ENCODE measurements around the gene OR4F15.
"Not testable (repeated sequence)": the region's sequence is repeated elsewhere in the genome, so short reads cannot be mapped to it uniquely, and the experiment has no call there.

OR4F15 gene

GRCh38 chr15:101811902-101812301 is at the start of gene OR4F15:
Gene OR4F15, plus strand, starts transcription at chr15:101812202. Its CDS starts 5,985 bp downstream, at chr15:101818187.
- DNase-seq, result no peak

GRCh38 chr15:101764669-101765339 is 47.2 kb upstream of the OR4F15 start:
- DNase-seq, result not testable (repeated sequence)

DNA sequence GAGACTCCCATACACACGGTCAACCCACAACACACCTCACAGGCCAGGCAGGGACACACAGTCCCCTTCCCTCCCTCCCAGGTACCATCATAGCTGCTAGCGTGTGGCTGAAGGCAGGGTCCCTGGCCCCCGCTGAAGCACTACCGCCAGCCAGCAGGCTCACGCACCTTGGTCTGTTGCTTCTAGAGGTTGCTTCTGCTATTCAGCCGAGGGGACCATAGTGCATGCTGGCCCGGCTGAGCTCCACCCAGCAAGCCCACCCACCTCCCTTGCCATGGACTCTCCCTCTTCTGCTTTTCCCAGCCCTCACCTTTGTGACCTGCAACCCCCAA is 46.7 kb upstream of the OR4F15 start:
- DNase-seq, result not testable (repeated sequence)

GRCh38 chr15:101765772-101766456 is 46.1 kb upstream of the OR4F15 start:
- DNase-seq, result no peak

- not testable (repeated sequence) for DNase-seq
Measured at GRCh38 chr15:101767083-101767640, 44.8 kb upstream of the OR4F15 start.

GRCh38 chr15:101772921-101773320 is 39.1 kb upstream of the OR4F15 start:
- no peak for DNase-seq

GRCh38 chr15:101773496-101774100 is 38.4 kb upstream of the OR4F15 start:
- DNase-seq, result no peak

- DNase-seq, result no peak
Measured at GRCh38 chr15:101775136-101775535, 36.9 kb upstream of the OR4F15 start.

DNA sequence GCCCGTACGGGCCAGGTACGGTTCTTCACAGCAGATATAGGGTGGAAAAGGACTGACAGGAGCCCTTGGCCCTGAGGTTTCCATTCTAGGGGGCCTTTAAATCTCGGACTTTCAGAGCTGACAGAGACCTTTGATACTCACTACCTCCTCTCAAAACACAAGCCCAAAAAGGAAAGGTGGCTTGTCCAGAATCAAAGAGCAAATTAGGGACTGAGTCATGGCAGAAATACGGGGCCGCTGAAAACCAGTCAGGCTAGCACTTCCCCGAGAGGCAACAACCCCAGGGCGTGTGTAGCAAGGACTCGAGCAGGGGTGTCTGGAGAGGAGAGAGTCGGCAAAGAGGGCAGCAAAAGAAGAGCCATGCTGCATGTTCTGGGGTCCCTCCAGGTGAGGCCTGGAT is 33.4 kb upstream of the OR4F15 start:
- not testable (repeated sequence) for DNase-seq

- DNase-seq, result not testable (repeated sequence)
Measured at GRCh38 chr15:101780225-101780624, 31.8 kb upstream of the OR4F15 start.

- no peak for DNase-seq
Measured at GRCh38 chr15:101781928-101782327, 30.1 kb upstream of the OR4F15 start.

- no peak for DNase-seq
Measured at GRCh38 chr15:101784644-101785043, 27.4 kb upstream of the OR4F15 start.

GRCh38 chr15:101786422-101786821 is 25.6 kb upstream of the OR4F15 start:
- not testable (repeated sequence) for DNase-seq

DNA sequence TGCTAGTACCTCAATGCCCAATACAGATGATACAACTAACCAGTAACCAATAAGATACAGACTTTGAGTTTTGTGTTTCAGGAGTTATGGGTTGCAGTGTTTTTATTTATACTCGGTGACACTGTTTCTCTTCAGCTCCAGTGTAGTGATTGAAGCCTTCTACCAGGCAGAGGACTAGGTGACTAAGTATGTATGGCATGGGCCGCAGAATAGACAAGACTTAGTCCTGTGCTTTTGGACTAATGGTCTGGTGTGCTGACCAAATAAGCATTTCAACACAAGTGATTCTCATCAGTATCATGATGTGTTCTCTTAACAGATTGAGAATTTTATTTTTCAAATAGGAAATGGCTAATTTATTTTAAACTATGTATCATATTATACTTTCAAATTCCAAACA is 24.0 kb upstream of the OR4F15 start:
- DNase-seq, result not testable (repeated sequence)

GRCh38 chr15:101788503-101789269 is 23.3 kb upstream of the OR4F15 start:
- not testable (repeated sequence) for DNase-seq

GRCh38 chr15:101790748-101791147 is 21.3 kb upstream of the OR4F15 start:
- not testable (repeated sequence) for DNase-seq

DNA sequence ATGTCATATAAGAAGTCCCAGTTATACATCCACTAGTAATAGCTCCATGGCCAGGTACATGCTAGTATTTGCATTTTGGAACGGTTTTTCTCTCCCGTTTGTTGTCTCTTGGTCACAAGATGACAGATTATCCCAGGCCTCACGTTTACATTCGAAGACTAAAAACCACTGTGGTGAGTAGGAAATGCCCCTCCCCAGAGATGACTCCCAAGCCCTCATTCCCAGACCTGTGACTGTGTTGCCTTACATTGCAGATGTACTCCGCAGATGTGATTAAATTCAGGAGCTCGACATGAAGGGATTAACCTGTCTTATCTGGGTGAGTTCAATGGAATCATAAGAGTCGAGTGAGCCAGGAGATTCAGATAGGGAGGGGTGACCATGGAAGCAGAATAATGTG is 18.0 kb upstream of the OR4F15 start:
- not testable (repeated sequence) for DNase-seq

DNA sequence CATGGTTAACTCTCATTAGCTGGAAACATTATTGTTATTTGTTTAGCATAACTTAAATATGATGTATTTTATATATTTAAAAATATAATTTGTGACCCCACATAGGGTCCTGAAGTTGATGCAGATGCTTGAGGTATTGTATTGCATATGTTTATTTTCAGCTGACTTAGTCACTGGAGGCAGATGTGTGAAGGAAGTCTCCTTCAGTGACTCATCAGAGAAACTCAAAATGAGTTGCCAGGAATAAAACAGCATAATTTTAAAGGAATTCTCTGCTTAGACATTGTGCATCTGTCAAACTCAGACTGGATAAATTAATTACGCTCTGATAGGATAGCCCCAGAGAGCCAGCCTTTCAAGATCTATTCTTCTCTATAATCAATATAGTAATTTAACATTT is 16.5 kb upstream of the OR4F15 start:
- DNase-seq, result no peak

DNA sequence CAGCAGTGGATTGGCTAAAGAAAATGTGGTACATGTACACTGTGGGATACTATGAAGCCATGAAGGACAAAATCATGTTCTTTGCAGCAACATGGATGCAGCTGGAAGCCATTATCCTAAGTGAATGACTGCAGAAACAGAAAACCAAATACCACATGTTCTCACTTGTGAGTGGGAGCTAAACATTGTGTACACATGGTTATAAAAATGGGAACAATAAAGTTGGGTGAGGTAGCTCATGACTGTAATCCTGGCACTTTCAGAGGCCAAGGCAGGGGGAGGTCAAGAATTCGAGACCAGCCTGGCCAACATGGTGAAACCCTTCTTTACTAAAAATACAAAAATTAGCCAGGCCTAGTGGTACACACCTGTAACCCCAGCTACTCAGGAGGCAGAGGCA is 12.3 kb upstream of the OR4F15 start:
- DNase-seq, result no peak

GRCh38 chr15:101801048-101801447 is 11.0 kb upstream of the OR4F15 start:
- no peak for DNase-seq

- DNase-seq, result no peak
Measured at GRCh38 chr15:101803209-101803608, 8.8 kb upstream of the OR4F15 start, which contains the start of gene OR4F6. Gene OR4F6, plus strand, starts transcription at chr15:101803509. Its CDS starts 2,211 bp downstream, at chr15:101805720.

- DNase-seq, result no peak
Measured at GRCh38 chr15:101803676-101804075, 8.3 kb upstream of the OR4F15 start.

GRCh38 chr15:101804375-101804774 is 7.6 kb upstream of the OR4F15 start:
- no peak for DNase-seq

Data from DMS79 (cell line).